Urinary bladder (tissue), 4 donors: Measurements from ENCODE around the gene S100A1. TPM values are rescaled to one million over a fixed set of nuclear protein-coding genes. Genes with fewer than 3 reads are reported as not detected.
A peak's percentile ranks its signal among the peaks of the same experiment; 100 is the strongest.
"Not testable (repeated sequence)": the region's sequence is repeated elsewhere in the genome, so short reads cannot be mapped to it uniquely, and the experiment has no call there.

ENCODE experiments used
- DNase-seq: peaks from one replicate; pipeline ENCODE4 v3.0.0-alpha.2; 2015; ENCODE audit errors: extremely low spot score
- H3K27ac ChIP-seq: one replicate; pipeline ENCODE4 v1.5.1; 2013; ENCODE audit warnings: low read depth, mild to moderate bottlenecking, moderate library complexity
- H3K36me3 ChIP-seq: one replicate; pipeline ENCODE4 v1.6.1; 2013; ENCODE audit warnings: mild to moderate bottlenecking, moderate library complexity; ENCODE audit not compliant: insufficient read depth
- H3K4me1 ChIP-seq: one replicate; pipeline ENCODE4 v1.6.1; 2013; ENCODE audit warnings: mild to moderate bottlenecking, moderate library complexity; ENCODE audit not compliant: insufficient read depth
- H3K4me3 ChIP-seq: one replicate; pipeline ENCODE4 v1.5.1; 2013; ENCODE audit warnings: low read depth, low read length
- WGBS: extraction: QIAGEN DNeasy Blood & Tissue Kit; methylation state at CpG from one replicate; pipeline ENCODE4 v1.1.7; 2013; 5-methylcytosine and 5-hydroxymethylcytosine counted together
- polyA plus RNA-seq: library from polyadenylated mRNA; stranded (reverse); fragments of 200-250 nt; gene quantifications from one replicate; pipeline ENCODE4 v1.2.3, GENCODE V29; 2013
- total RNA-seq: library from RNA; depleted of rRNA; stranded (reverse); fragments of >200 nt; gene quantifications from one replicate; pipeline ENCODE4 v1.2.3, GENCODE V29; 2014
- donor health status: healthy with polysubstance abuse.
- donor health status: healthy.

The S100A1 gene
- not detected for total RNA-seq
- polyA plus RNA-seq = 3.0 TPM

DNA sequence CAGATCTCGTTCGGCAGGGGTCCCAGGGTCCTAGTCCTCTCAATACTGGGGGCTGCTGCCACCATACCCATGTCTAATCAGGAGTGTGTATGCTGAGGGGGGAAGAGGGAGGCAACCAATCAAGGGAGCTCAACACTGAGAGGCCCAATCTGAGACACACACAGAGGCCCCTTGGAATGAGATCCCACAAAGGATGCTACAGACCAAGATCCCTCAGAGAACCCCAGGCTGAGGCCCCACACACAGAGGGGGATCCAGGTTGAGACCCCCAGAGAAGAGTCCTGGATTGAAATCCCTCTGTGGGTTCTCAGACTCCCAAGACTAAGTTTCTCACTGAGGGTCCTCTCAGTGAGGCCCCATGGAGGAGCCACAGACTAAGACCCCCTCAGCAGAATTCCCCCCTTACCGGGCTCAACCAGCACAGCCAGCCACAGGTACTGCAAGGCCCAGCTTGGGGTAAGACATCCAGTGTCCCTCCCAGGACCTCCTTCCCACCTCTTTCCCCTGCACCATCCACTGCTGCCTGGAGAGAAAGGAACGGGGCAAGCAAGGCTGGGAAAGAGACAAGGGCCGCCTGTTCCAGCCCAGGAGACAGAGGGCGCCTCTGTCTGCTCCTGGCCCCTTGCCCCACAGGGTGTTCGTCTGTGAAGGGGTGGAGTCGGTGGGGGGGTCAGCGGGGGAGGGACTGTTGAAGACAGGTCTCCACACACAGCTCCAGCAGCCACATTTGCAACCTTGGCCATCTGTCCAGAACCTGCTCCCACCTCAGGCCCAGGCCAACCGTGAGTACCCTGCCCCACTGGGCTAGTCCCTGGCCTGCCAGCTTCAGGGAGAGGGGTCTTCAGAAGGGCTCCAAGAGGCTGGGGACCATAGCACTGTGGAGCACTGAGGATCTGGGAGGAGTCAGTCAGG lies at the start of gene S100A1:
Gene S100A1, plus strand, starts transcription at position 720 of the 912 bp plus-strand sequence. CDS start 2,088 bp downstream, outside the sequence.
- no peaks in the 10 kb centered on the region for H3K36me3 ChIP-seq
- DNase-seq = no peak
- peak within 1 kb of the TSS; percentile 47 for H3K4me3 ChIP-seq
- peaks cover 2% of the 10 kb centered on the region for H3K4me1 ChIP-seq
- 69% methylated on average over 10 of the region's 10 CpGs for WGBS
- peak within 1 kb of the TSS; percentile 90 for H3K27ac ChIP-seq

DNA sequence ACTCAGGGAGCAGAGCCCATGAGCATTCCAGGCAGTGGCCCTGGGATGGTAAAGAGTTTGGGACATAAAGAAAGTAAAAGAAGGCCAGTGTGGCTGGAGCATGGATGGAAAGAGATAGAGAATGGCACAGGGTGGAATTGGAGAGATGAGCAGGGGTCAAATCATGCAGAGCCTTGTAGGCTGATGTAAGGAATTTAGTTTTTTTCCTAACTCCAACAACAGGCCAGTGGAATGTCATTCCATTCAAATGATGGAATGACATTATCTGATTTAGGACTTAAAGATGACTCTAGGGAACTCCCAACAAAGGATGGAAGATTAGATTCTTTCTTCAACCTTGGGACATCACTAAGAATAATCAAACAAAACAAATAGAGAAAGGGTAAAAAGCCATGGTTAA lies 49.7 kb upstream of the S100A1 start:
- Histone ChIP-seq H3K4me3 (no peak overlapping the region), H3K36me3 (no peaks in the 10 kb centered on the region), H3K4me1 (no peaks in the 10 kb centered on the region), H3K27ac (no peak overlapping the region)
- DNase-seq = no peak

DNA sequence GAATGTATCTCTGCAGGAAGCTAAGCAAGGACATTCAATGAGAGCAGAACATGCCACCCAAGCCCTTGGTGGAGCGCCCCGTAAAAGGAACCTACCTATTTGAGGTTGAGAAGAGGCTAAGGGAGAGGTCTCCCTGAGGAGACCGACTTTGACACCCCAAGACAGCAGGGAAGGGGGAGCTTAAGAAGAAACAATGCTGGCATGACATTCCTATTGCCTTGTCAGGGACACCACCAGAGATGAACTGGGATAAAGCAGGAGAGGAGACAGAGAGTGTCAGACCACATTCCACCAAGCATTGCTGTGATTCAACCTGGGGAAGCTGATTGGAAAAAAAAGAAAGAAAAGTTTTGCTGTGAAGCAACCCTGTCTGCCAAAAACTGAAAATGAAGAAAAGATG lies 49.3 kb upstream of the S100A1 start:
- WGBS = 91% methylated on average over 3 of the region's 3 CpGs
- Histone ChIP-seq H3K36me3 (no peaks in the 10 kb centered on the region), H3K4me1 (no peaks in the 10 kb centered on the region), H3K4me3 (no peak overlapping the region), H3K27ac (no peak overlapping the region)
- no peak for DNase-seq

DNA sequence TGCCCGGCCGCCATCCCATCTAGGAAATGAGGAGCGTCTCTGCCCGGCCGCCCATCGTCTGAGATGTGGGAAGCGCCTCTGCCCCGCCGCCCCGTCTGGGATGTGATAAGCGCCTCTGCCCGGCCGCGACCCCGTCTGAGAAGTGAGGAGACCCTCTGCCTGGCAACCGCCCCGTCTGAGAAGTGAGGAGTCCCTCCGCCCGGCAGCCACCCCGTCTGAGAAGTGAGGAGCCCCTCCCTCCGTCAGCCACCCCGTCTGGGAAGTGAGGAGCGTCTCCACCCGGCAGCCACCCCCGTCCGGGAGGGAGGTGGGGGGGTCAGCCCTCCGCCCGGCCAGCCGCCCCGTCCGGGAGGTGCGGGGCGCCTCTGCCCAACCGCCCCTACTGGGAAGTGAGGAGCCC lies 45.4 kb upstream of the S100A1 start:
- not testable (repeated sequence) for DNase-seq, H3K36me3 ChIP-seq, H3K4me1 ChIP-seq, H3K27ac ChIP-seq, H3K4me3 ChIP-seq
- WGBS = 93% methylated on average over 32 of the region's 34 CpGs

DNA sequence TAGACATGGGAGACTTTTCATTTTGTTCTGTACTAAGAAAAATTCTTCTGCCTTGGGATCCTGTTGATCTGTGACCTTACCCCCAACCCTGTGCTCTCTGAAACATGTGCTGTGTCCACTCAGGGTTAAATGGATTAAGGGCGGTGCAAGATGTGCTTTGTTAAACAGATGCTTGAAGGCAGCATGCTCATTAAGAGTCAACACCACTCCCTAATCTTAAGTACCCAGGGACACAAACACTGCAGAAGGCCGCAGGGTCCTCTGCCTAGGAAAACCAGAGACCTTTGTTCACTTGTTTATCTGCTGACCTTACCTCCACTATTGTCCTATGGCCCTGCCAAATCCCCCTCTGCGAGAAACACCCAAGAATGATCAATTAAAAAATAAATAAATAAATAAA lies 44.7 kb upstream of the S100A1 start:
- H3K36me3 ChIP-seq, H3K27ac ChIP-seq, H3K4me3 ChIP-seq, H3K4me1 ChIP-seq, DNase-seq: not testable (repeated sequence)
- WGBS = 91% methylated on average over 3 of the region's 3 CpGs

DNA sequence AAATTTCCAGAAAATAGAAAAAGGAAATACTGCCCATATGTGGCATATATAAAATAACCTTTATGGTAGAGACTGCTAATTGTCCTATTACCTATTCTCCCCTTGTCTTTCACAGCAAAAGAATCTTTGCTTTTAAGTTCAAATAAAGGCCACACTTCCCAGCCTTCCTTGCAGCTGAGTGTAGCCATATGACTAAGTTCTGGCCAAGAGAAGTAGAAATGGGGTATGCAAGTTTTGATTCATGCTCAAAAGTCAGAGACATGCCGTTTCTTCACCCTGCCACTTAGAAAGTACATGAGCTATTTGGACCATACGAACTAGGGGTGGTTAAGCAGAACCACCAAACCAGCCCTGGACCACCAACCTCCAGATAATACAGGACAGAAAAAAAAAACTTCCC lies 44.3 kb upstream of the S100A1 start:
- 85% methylated on average over 2 of the region's 2 CpGs for WGBS
- Histone ChIP-seq H3K4me1 (no peaks in the 10 kb centered on the region), H3K4me3 (no peak overlapping the region)

DNA sequence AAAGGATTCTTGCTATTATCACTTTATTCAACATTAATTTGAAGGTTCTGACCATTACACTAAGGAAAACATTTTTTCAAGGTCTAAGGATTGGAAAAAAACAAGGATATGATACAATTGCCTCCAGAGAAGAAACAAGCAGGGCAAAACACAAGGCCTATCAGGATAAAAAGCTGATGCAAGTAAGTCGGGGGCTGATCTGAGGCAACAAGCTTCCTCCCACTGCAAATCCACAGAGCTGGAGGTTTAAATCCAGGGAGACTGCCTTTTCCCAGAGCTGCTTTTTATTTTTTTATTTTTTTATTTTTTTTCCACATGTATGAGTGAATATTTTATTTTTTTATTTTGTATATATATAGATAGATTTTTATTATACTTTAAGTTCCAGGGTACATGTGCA lies 43.2 kb upstream of the S100A1 start:
- H3K36me3 ChIP-seq = no peaks in the 10 kb centered on the region
- 89% methylated on average over 1 of the region's 1 CpG for WGBS
- no peaks in the 10 kb centered on the region for H3K4me1 ChIP-seq
- DNase-seq = no peak
- H3K27ac ChIP-seq = no peak overlapping the region
- no peak overlapping the region for H3K4me3 ChIP-seq

More for the DNA sequence above, 44.3 kb upstream of the S100A1 start:
- no peak for DNase-seq
- Histone ChIP-seq H3K36me3 (no peaks in the 10 kb centered on the region), H3K27ac (no peak overlapping the region)

DNA sequence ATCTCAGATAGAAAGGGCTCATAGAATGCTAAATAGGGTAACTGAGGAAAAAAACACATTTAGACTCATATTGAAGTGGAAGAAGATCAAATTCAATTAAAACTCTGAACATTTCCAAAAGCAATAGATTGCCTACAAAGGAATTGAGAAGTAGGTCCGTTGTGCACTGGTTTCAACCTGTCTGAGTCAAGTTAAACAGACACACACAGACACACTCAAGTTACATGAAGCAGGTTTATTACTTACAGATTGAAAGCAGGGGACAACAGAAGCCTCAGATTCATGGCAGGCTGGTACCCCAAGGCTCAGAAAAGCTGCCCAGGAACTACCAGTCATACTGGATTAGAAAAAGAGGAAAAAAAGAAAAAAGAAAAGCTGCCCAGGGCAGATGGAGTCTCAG lies 41.9 kb upstream of the S100A1 start:
- DNase-seq = no peak
- no peak overlapping the region for H3K27ac ChIP-seq
- H3K4me3 ChIP-seq = no peak overlapping the region
- 34% methylated on average over 1 of the region's 1 CpG for WGBS
- no peaks in the 10 kb centered on the region for H3K4me1 ChIP-seq
- H3K36me3 ChIP-seq = no peaks in the 10 kb centered on the region

DNA sequence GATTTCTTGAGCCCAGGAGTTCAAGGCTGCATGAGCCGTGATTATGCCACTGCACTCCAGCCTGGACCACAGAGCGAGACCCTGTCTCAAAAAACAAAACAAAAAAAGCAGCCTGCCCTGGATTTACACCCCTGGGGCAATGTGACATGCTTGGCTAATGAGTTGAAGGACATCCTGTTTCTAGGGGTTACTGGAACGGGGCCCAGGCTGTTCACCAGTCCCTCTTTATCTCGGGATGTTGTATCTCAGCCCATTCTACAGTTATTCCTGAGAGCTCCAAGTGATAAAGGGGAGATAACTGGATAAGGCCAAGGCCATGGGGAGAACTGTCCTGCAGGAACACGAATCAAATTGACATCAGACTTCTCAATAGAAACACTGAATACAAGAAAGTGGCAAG lies 40.9 kb upstream of the S100A1 start:
- DNase-seq = no peak

DNA sequence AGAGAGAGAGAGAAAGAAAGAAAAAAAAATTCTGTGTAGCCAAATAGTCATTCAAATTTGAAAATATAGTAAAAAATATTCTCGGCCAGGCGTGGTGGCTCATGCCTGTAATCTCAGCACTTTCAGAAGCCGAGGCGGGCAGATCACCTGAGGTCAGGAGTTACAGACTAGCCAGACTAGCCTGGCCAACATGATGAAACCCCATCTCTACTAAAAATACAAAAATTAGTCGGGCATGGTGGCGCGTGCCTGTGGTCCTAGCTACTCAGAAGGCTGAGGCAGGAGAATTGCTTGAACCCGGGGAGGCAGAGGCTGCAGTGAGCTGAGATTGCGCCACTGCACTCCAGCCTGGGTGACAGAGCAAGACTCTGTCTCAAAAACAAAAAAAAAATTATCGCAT lies 40.2 kb upstream of the S100A1 start:
- H3K4me3 ChIP-seq, H3K36me3 ChIP-seq, DNase-seq, H3K4me1 ChIP-seq, H3K27ac ChIP-seq: not testable (repeated sequence)
- 93% methylated on average over 10 of the region's 10 CpGs for WGBS

More for the DNA sequence above, 40.9 kb upstream of the S100A1 start:
- no peaks in the 10 kb centered on the region for H3K36me3 ChIP-seq
- no peak overlapping the region for H3K4me3 ChIP-seq
- no peaks in the 10 kb centered on the region for H3K4me1 ChIP-seq
- WGBS = 62% methylated on average over 5 of the region's 5 CpGs
- H3K27ac ChIP-seq = no peak overlapping the region

DNA sequence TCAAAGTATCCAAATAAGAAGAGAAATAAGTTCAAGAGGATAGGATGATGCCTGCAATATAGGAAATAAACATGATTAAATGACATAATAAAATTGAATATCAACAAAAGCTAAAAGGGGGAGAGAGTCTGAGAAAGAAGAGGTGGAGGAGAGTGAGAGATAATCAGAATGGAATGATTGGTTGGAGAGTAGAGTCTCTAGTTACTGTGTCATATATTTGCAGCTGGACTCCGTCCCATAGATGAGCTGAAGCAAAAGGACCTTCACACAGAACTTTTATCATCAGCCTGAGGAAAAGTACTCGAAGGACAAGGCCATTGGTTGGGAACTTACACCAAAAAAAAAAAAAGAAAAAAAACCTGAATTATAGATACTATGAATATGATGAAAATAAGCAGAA lies 39.8 kb upstream of the S100A1 start:
- 76% methylated on average over 2 of the region's 2 CpGs for WGBS
- Histone ChIP-seq H3K4me1 (no peaks in the 10 kb centered on the region), H3K36me3 (no peaks in the 10 kb centered on the region), H3K4me3 (no peak overlapping the region), H3K27ac (no peak overlapping the region)
- DNase-seq = no peak

DNA sequence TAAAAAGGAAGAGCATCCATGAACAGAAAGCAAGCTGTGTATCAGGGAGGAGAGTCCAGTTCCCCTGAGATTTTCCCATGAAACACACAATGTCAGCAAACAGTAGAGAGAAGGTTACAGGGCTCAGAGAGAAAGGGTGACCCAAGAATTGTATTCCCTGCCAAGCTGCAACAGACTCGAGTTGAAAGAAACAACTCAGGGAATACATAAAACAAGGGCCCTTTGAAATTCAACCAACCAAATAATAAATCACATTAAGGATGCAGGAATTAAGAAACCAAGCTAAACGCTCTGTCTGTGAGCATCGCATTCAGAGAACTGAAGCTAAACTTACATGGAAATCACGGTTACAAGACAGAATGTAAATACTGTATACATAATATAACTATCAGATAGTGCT lies 35.5 kb upstream of the S100A1 start:
- Histone ChIP-seq H3K27ac (no peak overlapping the region), H3K36me3 (no peaks in the 10 kb centered on the region), H3K4me1 (no peaks in the 10 kb centered on the region), H3K4me3 (no peak overlapping the region)
- DNase-seq = no peak
- 49% methylated on average over 4 of the region's 4 CpGs for WGBS

DNA sequence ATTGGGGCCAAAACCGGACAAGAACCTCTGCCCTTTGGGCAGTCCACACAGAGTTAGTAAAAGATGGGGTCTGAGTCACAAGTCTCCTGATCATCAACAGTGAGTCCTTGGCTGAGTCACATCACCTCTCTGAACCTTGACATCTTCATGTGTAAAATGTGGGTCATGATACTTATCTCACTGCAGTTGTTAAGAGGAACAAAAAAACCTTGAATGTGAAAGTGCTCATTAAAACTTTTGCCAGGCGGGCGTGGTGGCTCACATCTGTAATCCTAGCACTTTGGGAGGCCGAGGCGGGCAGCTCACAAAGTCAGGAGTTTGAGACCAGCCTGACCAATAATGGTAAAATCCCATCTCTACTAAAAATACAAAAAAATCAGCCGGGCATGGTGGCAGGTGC lies 31.0 kb upstream of the S100A1 start:
- no peaks in the 10 kb centered on the region for H3K4me1 ChIP-seq
- DNase-seq = no peak
- no peak overlapping the region for H3K27ac ChIP-seq
- 92% methylated on average over 6 of the region's 6 CpGs for WGBS
- no peak overlapping the region for H3K4me3 ChIP-seq
- no peaks in the 10 kb centered on the region for H3K36me3 ChIP-seq

DNA sequence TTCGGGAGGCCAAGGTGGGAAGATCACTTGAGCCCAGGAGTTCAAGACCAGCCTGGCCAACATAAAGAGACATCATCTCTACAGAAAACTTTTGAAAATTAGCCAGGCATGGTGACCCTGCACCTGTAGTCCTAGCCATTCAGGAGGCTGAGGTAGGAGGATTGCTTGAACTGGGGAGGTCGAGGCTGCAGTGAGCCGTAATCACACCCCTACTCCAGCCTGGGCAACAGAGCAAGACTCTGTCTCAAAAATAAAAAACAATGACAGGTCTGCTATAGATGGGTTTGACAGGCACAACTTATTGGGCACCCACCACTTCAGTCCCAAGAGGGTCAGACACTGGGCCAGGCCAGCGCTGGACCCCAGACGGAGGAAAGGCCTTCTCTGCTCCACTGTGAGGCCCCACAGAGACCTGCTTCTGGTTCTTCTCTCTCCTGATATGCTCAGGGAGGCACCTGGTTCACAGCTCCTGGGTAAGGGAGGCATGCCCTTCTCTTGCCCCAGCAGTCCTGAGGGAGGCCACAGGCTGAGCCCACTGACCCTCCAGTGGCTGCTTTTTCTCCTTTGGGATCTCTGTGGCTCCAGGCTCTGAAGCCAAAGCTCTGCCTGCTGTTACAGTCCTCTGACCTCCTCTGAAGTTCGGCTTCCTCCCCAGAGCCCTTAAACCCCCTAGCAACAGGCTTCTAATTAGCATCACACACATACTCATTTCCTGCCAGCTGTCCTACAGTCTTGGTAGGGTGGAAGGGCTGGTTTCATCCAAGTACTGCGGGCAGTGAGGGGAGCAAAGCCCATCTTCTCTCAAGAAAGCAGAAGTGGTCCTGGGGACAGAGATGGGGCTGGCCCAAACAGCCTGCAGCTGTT lies 29.7 kb upstream of the S100A1 start:
- no peak for DNase-seq
- no peaks in the 10 kb centered on the region for H3K36me3 ChIP-seq
- WGBS = 78% methylated on average over 7 of the region's 7 CpGs

More for the DNA sequence above, 29.7 kb upstream of the S100A1 start:
- no peaks in the 10 kb centered on the region for H3K4me1 ChIP-seq
- no peak overlapping the region for H3K27ac ChIP-seq
- H3K4me3 ChIP-seq = no peak overlapping the region
